Activated B cell treated with CpG ODN at 0.5 μM for 24 hours (primary cell): ENCODE measurements around the gene C22orf39. TPM values are rescaled to one million over a fixed set of nuclear protein-coding genes. Genes with fewer than 3 reads are reported as not detected.

Source experiments
- ATAC-seq: fragments of 200-7000 bp; cut with Tn5 transposase; one replicate; pipeline ENCODE4 v1.10.0; 2021; ENCODE audit warnings: low read depth, mild to moderate bottlenecking, moderate library complexity
- CTCF ChIA-PET: fragments of 350-600 bp; sonication (Branson Sonifier 250); formaldehyde crosslinking; loops from one replicate; lab custom pipeline; 2021; ENCODE audit warnings: antibody characterized with exemption; lab: Charles Lee
- POLR2A ChIA-PET: fragments of 350-600 bp; sonication (Branson Sonifier 250); formaldehyde crosslinking; loops from one replicate; lab custom pipeline; 2021; ENCODE audit warnings: antibody characterized with exemption; lab: Charles Lee
- DNase-seq: peaks from one replicate; pipeline ENCODE4 v3.0.0; 2022
- H3K27ac Mint-ChIP-seq: one replicate; pipeline ENCODE4 v1.8.0; 2020; ENCODE audit warnings: mixed read lengths
- H3K27me3 Mint-ChIP-seq: one replicate; pipeline ENCODE4 v1.8.0; 2021; ENCODE audit warnings: mixed read lengths
- H3K36me3 Mint-ChIP-seq: one replicate; pipeline ENCODE4 v1.8.0; 2021; ENCODE audit warnings: low read depth, mixed read lengths
- H3K4me1 Mint-ChIP-seq: one replicate; pipeline ENCODE4 v1.8.0; 2021; ENCODE audit warnings: mixed read lengths
- H3K4me3 Mint-ChIP-seq: one replicate; pipeline ENCODE4 v1.8.0; 2020; ENCODE audit warnings: mild to moderate bottlenecking, mixed read lengths
- H3K9me3 Mint-ChIP-seq: one replicate; pipeline ENCODE4 v1.8.0; 2020; ENCODE audit warnings: mixed read lengths
- CTCF ChIP-seq: fragments of 200-600 bp; IDR thresholded peaks from one replicate; pipeline ENCODE4 v1.8.0; 2022; ENCODE audit warnings: antibody characterized with exemption, mild to moderate bottlenecking
- intact Hi-C: fragments of 100-400 bp; cut with micrococcal nuclease; formaldehyde crosslinking; loops from one replicate; pipeline ENCODE4 v1.15.1; 2024
- total RNA-seq: library from RNA; stranded (reverse); gene quantifications from 2 replicates; pipeline ENCODE4 v1.2.3, GENCODE V29; 2022

Gene C22orf39
- total RNA-seq, 1 donor from 2014 or later, result 43.0 TPM

DNA sequence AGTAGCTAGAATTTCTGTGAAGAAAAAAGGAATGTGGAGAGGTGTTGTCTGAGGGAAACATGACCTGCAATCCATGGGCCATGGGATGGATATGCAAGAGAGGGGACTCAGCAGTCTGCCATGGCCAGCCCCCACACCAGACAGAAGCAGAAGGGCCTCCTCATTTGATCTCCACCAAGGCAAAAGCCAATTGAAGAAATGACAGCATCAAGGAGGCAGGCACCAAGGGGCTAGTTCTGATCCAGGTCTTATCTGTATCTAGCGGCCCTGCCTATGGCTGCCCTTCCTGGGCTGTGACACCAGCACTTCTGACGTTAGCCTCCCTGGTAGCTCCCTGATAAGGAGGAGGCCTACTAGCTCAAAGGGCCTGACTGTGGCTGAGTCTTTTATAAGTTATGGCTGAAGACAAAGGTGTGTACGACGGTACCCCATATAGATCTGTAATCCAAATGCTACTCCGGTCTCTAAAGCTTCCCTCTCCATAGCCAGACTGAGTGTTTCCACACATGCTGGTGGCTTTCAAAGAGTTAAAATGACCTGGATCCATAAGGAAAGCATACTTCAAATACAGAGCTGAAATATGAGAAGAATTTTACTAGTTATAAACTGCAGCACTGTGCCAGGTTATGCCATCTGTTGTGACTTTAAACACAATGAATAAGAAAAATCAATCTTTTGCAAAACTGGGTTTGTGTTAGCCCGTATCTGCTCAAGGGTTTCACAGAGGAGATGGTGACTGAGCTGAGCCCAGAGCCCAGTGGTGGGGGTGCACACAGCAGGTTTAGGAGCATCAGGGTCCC, 50.4 kb downstream of the C22orf39 start:
- Mint-ChIP-seq H3K36me3 (peaks cover 80% of the 10 kb centered on the region), H3K27me3 (no peaks in the 10 kb centered on the region), H3K9me3 (no peaks in the 10 kb centered on the region), H3K27ac (no peak overlapping the region), H3K4me3 (no peak overlapping the region), H3K4me1 (no peaks in the 10 kb centered on the region)
- ChIA-PET POLR2A (no interaction called here), CTCF (no interaction called here)
- intact Hi-C loops, result no loop called here
- DNase-seq (no peak), ATAC-seq (no peak)
- no peak for TF ChIP-seq CTCF

DNA sequence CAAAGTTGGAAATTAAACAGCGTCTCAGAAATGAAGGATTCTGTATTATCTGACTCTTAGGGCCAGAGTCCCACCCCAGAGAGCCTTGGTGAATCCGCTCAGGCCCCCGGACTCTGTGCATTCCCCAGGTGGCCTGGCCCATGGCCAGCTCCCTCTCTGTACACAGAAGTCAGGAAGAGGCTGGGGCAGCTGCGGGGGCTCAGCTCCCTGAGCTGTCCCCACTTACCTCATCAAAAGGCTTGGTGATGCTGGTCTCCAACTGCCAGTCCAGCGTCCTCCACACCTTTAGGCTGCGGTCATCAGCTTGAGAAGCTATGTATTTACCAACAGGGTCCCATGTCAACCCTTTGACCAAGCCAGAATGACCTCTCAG, 51.0 kb downstream of the C22orf39 start:
- CTCF ChIA-PET, result no interaction called here

GRCh38 chr22:19395276-19395675, 52.2 kb downstream of the C22orf39 start:
- Mint-ChIP-seq H3K36me3 (peaks cover 76% of the 10 kb centered on the region), H3K4me1 (no peaks in the 10 kb centered on the region), H3K27me3 (no peaks in the 10 kb centered on the region), H3K27ac (no peak overlapping the region), H3K9me3 (no peaks in the 10 kb centered on the region), H3K4me3 (no peak overlapping the region)
- no peak for TF ChIP-seq CTCF
- ATAC-seq, result no peak
- intact Hi-C loops, result no loop called here
- ChIA-PET CTCF (interaction anchor here (1.0 kb wide), 1 partner anchor 99 kb away, joined by 3 read pairs; no protein-coding TSS in a partner anchor), POLR2A (interaction anchor here (0.5 kb wide), 1 partner anchor 1764 kb away, joined by 6 read pairs; no protein-coding TSS in a partner anchor)
- no peak for DNase-seq

More for the DNA sequence above, 51.0 kb downstream of the C22orf39 start:
- DNase-seq (no peak), ATAC-seq (no peak)
- Mint-ChIP-seq H3K4me3 (no peak overlapping the region), H3K36me3 (peaks cover 80% of the 10 kb centered on the region), H3K27ac (no peak overlapping the region), H3K27me3 (no peaks in the 10 kb centered on the region), H3K9me3 (no peaks in the 10 kb centered on the region), H3K4me1 (no peaks in the 10 kb centered on the region)
- intact Hi-C loops, result no loop called here
- POLR2A ChIA-PET, result no interaction called here
- TF ChIP-seq CTCF, result no peak

DNA sequence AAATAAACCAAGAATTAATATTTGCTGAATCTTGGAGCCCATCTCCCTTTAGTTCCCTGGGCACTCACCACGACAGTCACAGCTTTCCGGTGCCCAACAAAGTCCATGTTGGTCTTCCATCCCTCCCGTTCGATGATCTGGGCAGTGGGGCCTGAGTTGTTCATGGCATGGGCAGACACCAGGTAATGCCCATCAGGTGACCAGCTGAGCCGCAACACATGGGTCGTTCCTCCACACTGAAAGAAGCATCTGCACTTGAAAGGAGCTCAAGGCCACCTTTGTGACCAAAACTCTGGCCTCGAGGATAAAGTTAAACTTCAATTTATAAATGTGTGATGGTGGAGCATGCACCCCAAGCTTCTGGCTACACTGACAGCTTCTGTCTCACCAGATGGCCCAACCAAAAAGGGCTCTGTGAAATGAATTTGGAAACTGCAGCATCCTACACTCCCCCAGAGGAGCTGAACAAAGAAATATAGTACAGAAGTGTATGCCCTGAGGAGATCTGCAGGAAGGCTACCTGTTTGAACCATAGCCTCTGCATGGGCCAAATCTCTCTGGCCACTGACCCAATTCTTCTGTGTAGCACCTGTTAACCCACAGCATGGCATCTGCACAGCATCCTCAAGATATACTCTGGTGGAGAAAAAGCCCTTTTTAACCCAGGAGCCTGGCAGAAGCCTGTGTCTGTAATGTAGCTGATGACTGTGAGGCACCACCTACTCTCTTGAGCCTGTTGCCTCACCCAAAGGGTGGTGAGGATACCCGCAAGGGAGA, 53.0 kb downstream of the C22orf39 start:
- TF ChIP-seq CTCF, result no peak
- Mint-ChIP-seq H3K27ac (no peak overlapping the region), H3K9me3 (no peaks in the 10 kb centered on the region), H3K27me3 (no peaks in the 10 kb centered on the region), H3K36me3 (peaks cover 79% of the 10 kb centered on the region), H3K4me1 (no peaks in the 10 kb centered on the region), H3K4me3 (no peak overlapping the region)
- DNase-seq (no peak), ATAC-seq (no peak)
- intact Hi-C loops, result loop anchor here (5.0 kb wide), 1 partner anchor 238 kb away; no protein-coding TSS in a partner anchor
- ChIA-PET POLR2A (interaction anchor here (0.5 to 1.1 kb wide), 2 partner anchors 37 to 1763 kb away, joined by 4 to 6 read pairs; partner anchors contain the start of gene HIRA), CTCF (interaction anchor here (1.1 to 1.3 kb wide), 3 partner anchors 9 to 236 kb away, joined by 3 to 5 read pairs (median 3); no protein-coding TSS in a partner anchor)

GRCh38 chr22:19393704-19394103, 53.8 kb downstream of the C22orf39 start:
- CTCF ChIA-PET, result interaction anchor here (1.1 to 1.3 kb wide), 3 partner anchors 10 to 236 kb away, joined by 3 to 5 read pairs (median 3); no protein-coding TSS in a partner anchor
- H3K4me3 Mint-ChIP-seq, result no peak overlapping the region
- intact Hi-C loops, result loop anchor here (5.0 kb wide), 1 partner anchor 239 kb away; no protein-coding TSS in a partner anchor
- H3K36me3 Mint-ChIP-seq, result peaks cover 83% of the 10 kb centered on the region
- no peak for TF ChIP-seq CTCF
- POLR2A ChIA-PET, result interaction anchor here (1.1 kb wide), 1 partner anchor 38 kb away, joined by 4 read pairs; the partner anchor contains the start of gene HIRA
- H3K4me1 Mint-ChIP-seq, result no peaks in the 10 kb centered on the region
- H3K9me3 Mint-ChIP-seq, result no peaks in the 10 kb centered on the region
- DNase-seq, result no peak
- H3K27ac Mint-ChIP-seq, result no peak overlapping the region
- no peak for ATAC-seq
- H3K27me3 Mint-ChIP-seq, result no peaks in the 10 kb centered on the region
